Midbrain (tissue), 1 donor: ENCODE measurements around the gene LNP1.
"Not testable (repeated sequence)": the region's sequence is repeated elsewhere in the genome, so short reads cannot be mapped to it uniquely, and the experiment has no call there.

Experiments
- DNase-seq: peaks from one replicate; lab custom pipeline; 2025; lab: John Stamatoyannopoulos, UW

LNP1 gene

GRCh38 chr3:100429187-100429716, 27.9 kb downstream of the LNP1 start:
- DNase-seq, result no peak

DNA sequence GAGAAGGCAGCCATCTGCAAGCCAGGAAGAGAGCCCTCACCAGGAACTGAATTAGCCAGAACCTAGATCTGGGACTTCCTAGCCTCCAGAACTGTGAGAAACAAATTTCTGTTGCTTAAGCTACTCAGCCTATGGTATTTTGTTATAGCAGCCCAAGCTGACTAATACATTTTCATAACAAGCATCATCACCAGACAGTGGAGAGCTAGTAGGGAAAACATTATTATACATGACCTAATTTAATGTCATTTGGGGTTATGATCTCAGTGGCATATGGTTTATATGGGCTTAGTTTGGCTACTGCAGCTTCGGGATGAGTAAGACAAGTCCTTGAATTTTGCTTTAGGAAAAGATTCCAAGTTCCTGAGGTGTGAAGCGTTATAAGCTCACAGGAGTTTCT, 35.6 kb downstream of the LNP1 start:
- DNase-seq, result no peak

DNA sequence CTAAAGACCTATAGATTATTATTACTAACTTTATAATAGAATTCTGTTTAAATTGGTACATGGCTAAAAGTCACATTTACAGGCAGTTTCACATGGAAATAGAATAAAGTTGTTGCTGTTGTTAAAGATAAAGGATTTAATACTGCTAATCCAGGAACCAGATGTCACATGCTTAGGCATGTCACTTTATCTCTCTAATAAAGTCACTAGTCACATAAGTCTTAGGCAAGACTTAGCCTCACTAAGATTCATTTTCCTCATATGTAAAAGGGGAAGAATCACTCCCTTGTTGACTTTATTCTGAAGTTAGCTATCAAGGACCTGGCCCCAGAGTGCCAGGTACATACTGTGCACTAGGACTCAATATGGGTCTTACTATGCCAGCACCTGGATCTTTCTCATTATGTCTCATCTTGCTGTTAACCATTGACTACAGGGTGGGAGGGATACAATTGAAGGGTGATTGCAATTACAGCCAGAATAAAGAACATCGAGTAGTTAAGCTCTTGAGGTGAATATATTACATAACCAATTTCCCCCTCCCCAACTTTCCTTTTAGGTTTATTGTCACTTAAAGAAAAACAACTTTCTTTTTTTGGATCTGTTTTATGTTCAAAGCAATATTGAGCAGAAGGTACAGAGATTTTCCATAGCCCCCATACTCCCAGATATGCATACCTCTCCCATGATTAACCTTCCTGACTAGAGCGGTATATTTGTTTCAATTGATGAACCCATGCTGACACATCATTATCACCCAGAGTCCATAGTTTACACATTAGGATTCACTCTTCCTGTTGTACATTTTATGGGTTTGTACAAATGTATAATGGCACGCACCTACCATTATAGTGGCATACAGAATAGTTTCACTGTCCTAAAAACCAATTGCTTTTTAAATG, 36.6 kb downstream of the LNP1 start:
- DNase-seq, result no peak

- DNase-seq, result no peak
Observed at GRCh38 chr3:100438623-100438974, 37.3 kb downstream of the LNP1 start.

- DNase-seq, result no peak
Observed at GRCh38 chr3:100440895-100441294, 39.6 kb downstream of the LNP1 start.

GRCh38 chr3:100443690-100444089, 42.4 kb downstream of the LNP1 start:
- DNase-seq, result no peak

- not testable (repeated sequence) for DNase-seq
Observed at GRCh38 chr3:100447067-100447466, 45.7 kb downstream of the LNP1 start.

DNA sequence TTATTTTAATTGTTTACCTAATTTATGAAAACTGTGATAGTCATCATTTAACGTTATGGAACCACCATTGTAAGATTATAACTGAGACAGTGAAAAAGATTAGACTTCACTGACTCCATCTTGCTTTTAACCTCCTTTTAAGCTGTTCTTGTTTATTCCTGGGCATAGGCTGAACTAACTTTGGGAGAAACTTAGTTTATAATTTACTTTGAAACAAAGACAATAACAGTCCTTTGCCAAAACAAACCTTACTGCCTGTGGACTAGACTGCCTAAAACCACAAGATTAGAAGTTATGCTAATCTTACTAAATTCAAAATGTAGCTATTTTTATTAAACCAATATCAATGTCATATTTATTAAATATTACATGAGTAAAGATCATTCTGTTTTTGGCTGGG, 46.7 kb downstream of the LNP1 start:
- no peak for DNase-seq

DNA sequence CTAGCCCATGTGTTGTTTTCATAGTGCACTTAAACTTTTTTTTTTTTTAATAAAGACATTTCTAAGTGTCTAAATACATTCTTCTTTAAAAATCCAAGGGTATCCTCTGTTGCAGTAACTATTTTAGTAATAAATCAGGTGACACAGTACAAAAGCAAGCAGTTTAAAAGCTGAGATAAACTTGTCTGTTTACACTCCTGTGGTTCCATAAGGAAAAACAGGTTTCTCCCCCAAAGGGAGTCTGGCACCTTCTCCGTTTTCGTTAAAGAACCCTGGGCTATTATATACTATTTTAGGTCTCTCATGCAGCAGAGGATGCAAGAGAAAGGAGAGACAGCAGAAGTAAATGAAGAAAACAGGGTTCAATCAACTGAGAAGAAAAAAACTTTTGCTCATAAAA, 47.9 kb downstream of the LNP1 start:
- DNase-seq, result no peak

GRCh38 chr3:100454677-100455076, 53.3 kb downstream of the LNP1 start:
- DNase-seq, result no peak

DNA sequence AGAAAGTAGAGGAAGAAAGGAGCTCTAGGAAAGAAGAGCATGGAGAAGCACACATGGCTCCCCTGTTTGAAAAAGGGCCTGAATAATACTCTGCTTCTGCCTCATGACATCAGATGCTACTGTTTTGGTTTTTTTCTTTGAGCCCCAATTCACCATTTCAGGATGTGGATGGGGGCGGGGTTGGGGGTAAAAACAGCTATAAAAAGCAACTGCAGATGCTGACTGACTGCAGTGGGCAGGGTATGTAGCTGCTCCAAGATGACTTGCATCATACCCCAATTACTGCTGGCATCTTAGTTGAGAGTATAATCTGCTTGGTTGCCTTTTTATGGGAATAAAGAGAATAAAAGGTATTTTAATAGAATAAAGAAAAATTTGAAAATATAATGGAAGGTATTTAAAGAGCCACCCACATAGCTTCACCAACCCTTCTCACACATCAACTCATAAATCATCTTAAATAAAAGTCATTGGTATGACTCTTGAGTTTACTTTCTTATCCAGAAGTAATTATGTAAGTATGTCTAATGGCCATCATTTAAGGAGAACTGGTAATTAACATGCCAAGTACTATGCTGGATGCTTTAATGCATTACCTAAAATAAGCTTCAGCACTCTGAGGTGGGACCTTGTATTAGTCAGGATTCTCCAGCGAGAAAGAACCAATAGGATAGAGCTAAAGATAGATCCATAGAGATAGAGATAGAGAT, 54.7 kb downstream of the LNP1 start:
- DNase-seq, result no peak

DNA sequence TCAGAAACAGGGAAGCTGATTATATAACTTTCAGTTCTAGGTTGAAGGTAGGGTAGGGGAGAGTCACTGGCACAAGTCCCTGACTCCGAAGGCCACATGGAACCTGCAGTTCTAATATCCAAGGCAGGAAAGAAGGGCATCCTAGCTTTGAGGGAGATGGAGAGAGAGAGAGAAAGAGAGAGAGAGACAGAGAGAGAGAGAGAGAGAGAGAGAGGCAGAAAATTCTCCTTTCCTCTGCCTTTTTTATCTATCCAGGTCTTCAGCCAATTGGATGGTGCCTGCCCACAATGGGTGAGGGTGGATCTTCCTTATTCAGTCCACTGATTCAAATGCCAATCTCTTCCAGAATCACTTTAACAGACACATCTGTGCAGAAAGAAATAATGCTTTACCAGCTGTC, 55.4 kb downstream of the LNP1 start:
- DNase-seq, result no peak

DNA sequence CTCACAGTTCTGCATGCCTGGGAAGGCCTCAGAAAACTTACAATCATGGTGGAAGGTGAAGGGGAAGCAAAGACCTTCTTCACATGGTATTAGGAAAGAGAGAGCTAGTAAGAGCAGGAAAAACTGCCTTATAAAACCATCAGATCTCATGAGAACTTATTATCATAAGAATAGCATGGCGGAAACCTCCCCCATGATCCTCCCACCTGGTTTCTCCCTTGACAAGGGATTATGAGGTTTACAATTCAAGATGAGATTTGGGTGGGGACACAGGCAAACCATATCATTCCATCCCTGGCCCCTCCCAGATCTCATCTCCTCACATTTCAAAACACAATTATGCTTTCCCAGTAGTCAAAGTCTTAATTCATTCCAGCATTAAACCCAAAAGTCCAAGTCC, 56.5 kb downstream of the LNP1 start:
- no peak for DNase-seq

DNA sequence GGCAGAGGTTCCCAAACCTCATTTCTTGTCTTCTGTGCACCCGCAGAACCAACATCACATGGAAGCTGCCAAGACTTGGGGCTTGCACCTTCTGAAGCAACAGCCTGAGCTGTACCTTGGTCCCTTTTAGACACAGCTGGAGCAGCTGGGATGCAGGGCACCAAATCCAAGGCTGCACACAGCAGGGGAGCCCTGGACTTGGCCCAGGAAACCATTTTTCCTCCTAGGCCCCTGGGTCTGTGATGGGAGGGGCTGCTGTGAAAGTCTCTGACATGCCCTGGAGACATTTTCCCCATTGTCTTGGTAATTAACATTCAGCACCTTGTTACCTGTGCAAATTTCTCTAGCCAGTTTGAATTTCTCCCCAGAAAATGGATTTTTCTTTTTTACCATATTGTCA, 57.5 kb downstream of the LNP1 start:
- DNase-seq, result no peak

- DNase-seq, result peak; percentile 53
Observed at GRCh38 chr3:100463002-100463401, 61.7 kb downstream of the LNP1 start.

DNA sequence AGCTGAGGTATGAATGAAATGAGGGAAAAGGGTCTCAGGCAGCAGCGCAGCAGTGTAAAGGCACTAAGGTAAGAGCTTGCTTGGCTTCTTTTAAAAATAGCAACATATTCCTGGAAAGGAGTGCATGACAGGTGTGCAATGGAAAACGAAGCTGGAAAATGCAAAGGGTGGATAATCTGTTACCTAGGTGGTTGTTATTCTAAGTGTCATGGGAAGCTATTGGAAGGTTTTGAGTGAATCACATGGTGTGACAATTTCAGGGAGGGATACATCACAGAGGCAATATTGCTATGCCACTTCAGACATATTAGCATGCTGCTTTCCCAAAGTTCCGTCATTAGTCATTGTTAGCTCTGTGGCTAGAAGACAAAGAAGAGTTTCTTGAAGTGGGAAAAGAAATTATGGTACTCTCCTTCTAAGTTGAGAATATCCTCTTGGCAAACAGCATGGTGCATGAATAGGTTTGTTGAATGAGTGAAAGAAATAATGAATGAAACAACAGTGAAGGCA, 62.4 kb downstream of the LNP1 start:
- DNase-seq, result no peak

- DNase-seq, result no peak
Observed at GRCh38 chr3:100465892-100466777, 64.8 kb downstream of the LNP1 start.

DNA sequence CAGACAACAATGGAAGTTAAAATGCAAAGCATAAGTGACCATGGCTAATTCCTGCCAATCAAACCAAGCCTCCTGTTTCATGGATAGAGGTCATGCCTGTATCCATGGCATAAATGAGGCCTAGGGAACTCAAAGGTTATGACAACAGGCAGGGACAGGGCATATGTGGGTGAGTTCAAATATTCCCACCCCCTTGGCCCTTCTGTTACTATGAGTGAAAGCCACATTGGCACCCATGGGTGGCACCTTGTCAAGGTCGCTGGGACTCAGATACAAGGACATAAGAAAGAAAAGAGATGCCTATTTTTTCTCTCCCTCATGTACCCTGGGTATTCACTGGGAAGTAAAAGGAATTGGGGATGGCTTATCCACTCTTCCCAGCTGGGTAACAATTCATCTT, 65.8 kb downstream of the LNP1 start:
- no peak for DNase-seq

- DNase-seq, result no peak
Observed at GRCh38 chr3:100468676-100469075, 67.3 kb downstream of the LNP1 start.

DNA sequence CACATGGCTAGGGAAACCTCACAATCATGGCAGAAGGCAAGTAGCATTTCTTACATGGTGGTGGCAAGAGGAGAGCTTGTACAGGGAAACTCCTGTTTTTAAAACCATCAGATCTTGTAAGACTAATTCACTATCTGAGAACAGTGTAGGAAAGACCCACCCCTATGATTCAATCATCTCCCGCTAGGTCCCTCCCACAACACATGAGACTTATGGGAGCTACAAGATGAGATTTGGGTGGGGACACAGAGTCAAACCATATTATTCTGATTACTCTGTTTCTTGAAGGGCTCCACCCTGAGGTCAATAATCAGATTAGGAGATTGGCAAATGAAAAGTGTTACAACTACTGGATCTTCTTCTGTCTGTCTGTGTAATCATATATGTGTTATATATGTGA, 69.6 kb downstream of the LNP1 start:
- no peak for DNase-seq

GRCh38 chr3:100471444-100471843, 70.1 kb downstream of the LNP1 start:
- DNase-seq, result no peak

DNA sequence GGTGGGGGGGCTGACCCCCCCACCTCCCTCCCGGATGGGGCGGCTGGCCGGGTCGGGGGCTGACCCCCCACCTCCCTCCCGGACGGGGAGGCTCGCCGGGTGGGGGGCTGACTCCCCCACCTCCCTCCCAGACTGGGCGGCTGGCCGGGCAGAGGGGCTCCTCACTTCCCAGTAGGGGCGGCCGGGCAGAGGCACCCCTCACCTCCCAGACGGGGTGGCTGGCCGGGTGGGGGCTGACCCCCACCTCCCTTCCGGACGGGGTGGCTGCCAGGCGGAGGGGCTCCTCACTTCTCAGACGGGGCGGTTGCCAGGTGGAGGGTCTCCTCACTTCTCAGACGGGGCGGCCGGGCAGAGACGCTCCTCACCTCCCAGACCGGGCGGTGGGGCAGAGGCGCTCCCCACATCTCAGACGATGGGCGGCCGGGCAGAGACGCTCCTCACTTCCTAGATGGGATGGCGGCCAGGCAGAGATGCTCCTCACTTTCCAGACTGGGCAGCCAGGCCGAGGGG, 76.6 kb downstream of the LNP1 start:
- DNase-seq, result not testable (repeated sequence)
